Gastroesophageal sphincter (tissue), 4 donors: ENCODE measurements around the gene ABCC1. TPM values are rescaled to one million over a fixed set of nuclear protein-coding genes. Genes with fewer than 3 reads are reported as not detected.
"Not testable (repeated sequence)": the region's sequence is repeated elsewhere in the genome, so short reads cannot be mapped to it uniquely, and the experiment has no call there.

Experiments
- ATAC-seq: fragments of 150-250 bp; one replicate; pipeline ENCODE4 v1.9.1; 2016; ENCODE audit warnings: mild to moderate bottlenecking, moderate library complexity
- H3K27ac ChIP-seq, 4 donors: fragments of 200-600 bp; sonication (generic) in 3 of 4; 1 replicate in 3 of 4; 2 replicates in 1 of 4; pipeline ENCODE4 v1.5.1; 2016 to 2019
- H3K27me3 ChIP-seq: fragments of 200-600 bp; sonication (generic); one replicate; pipeline ENCODE4 v1.5.1; 2019
- H3K36me3 ChIP-seq, 2 donors: fragments of 200-600 bp; sonication (generic); one replicate each; pipeline ENCODE4 v1.5.1; 2019; ENCODE audit warnings: control low read depth in 1 of 2
- H3K4me1 ChIP-seq, 3 donors: fragments of 200-600 bp; sonication (generic); 1 replicate in 2 of 3; 2 replicates in 1 of 3; pipeline ENCODE4 v1.5.1; 2016 to 2019; ENCODE audit warnings: control low read depth in 2 of 3
- H3K4me3 ChIP-seq, 2 donors: fragments of 200-600 bp; sonication (generic); one replicate each; pipeline ENCODE4 v1.5.1; 2019; ENCODE audit warnings: mild to moderate bottlenecking in 1 of 2, moderate library complexity in 1 of 2
- H3K9me3 ChIP-seq, 3 donors: fragments of 200-600 bp; sonication (generic); one replicate each; pipeline ENCODE4 v1.5.1; 2017 to 2019; ENCODE audit warnings: control low read depth in 2 of 3
- EP300 ChIP-seq: sonication (generic); formaldehyde crosslinking; IDR thresholded peaks from one replicate; pipeline ENCODE4 v1.6.1; 2017; ENCODE audit warnings: antibody characterized with exemption, mild to moderate bottlenecking
- POLR2A ChIP-seq, 2 donors: fragments of 450-650 bp; IDR thresholded peaks; one replicate each; pipeline ENCODE4 v1.6.1; 2017; ENCODE audit warnings: antibody characterized with exemption in 2 of 2, mild to moderate bottlenecking in 2 of 2, moderate library complexity in 1 of 2
- POLR2AphosphoS5 ChIP-seq: sonication (generic); formaldehyde crosslinking; IDR thresholded peaks from one replicate; pipeline ENCODE4 v1.6.1; 2017; ENCODE audit warnings: antibody characterized with exemption
- WGBS, 2 donors: methylation state at CpG; one replicate each; pipeline ENCODE4 v1.1.5; 2018; ENCODE audit warnings: low coverage in 1 of 2; 5-methylcytosine and 5-hydroxymethylcytosine counted together
- total RNA-seq, 4 donors: library from RNA; depleted of rRNA; stranded (reverse); fragments of >200 nt; gene quantifications; one replicate each; pipeline ENCODE4 v1.1.0, GENCODE V29; 2016
- TF ChIP-seq, protein P1 (sequence below), 4 experiments: fragments of 200-600 bp in 2 of 4; fragments of 450-650 bp in 2 of 4; sonication (generic) in 1 of 4; IDR thresholded peaks; one replicate each; pipeline ENCODE4 v1.5.1; 2017 to 2019; ENCODE audit warnings: antibody characterized with exemption in 4 of 4, mild to moderate bottlenecking in 2 of 4, moderate library complexity in 2 of 4

ABCC1 gene
- total RNA-seq, 4 donors from 2014 or later: 50.8 to 122 (median 63.1) TPM

DNA sequence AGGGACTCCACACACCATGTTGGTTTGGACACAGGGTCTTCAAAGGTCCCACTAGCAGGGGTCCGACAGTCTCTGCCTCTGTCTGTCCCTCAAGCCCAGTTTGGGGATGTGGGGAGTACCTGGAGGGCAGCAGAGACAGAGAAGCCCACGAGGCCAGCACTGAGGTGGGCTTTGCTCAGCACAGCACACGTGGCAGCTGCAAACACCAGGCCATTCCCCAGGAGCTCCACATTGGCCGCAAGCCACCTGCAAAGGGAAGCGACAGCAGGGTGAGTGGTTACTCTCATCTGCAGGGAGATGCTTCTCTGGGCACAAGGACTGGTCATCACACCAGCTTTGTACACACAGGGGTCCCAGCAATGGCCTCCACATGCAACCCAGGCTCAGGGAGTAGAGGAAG is 211.9 kb downstream of the ABCC1 start:
- Histone ChIP-seq H3K4me3 (no peak overlapping the region), H3K27me3 (no peaks in the 10 kb centered on the region), H3K36me3 (no peaks in the 10 kb centered on the region), H3K27ac (no peak overlapping the region), H3K4me1 (no peaks in the 10 kb centered on the region), H3K9me3 (peaks cover 0 to 16% (median 0%) of the 10 kb centered on the region in 3 donors)
- no CpG with 5 or more reads among the region's 5 CpGs for WGBS, 2 donors
- no peak for TF ChIP-seq POLR2A (IDR thresholded peaks at IDR 0.05)
- TF ChIP-seq, protein P1, sequence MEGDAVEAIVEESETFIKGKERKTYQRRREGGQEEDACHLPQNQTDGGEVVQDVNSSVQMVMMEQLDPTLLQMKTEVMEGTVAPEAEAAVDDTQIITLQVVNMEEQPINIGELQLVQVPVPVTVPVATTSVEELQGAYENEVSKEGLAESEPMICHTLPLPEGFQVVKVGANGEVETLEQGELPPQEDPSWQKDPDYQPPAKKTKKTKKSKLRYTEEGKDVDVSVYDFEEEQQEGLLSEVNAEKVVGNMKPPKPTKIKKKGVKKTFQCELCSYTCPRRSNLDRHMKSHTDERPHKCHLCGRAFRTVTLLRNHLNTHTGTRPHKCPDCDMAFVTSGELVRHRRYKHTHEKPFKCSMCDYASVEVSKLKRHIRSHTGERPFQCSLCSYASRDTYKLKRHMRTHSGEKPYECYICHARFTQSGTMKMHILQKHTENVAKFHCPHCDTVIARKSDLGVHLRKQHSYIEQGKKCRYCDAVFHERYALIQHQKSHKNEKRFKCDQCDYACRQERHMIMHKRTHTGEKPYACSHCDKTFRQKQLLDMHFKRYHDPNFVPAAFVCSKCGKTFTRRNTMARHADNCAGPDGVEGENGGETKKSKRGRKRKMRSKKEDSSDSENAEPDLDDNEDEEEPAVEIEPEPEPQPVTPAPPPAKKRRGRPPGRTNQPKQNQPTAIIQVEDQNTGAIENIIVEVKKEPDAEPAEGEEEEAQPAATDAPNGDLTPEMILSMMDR (IDR thresholded peaks at IDR 0.05): no peak
- TF ChIP-seq POLR2AphosphoS5: no peak
- no peak for TF ChIP-seq EP300
- no peak for ATAC-seq

DNA sequence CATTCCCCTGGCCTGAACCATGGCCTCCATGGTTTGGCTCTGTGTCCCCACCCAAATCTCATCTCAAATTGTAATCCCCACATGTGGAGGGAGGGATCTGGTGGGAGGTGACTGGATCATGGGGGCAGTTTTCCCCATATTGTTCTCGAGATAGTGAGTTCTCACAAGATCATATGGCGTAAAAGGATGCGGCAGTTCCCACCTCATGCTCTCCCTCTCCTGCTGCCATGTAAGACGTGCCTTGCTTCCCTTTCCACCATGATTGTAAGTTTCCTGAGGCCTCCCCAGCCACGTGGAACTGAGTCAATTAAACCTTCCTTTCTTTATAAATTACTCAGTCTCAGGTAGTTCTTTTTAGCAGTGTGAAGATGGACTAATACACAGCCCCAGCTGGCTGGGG is 212.4 kb downstream of the ABCC1 start:
- WGBS, 2 donors: 79 to 92% methylated on average over 4 to 5 of the region's 5 CpGs
- not testable (repeated sequence) for H3K27ac ChIP-seq, H3K36me3 ChIP-seq, ATAC-seq, H3K4me3 ChIP-seq, H3K4me1 ChIP-seq, H3K27me3 ChIP-seq
- peaks cover 0 to 16% (median 0%) of the 10 kb centered on the region in 3 donors for H3K9me3 ChIP-seq

DNA sequence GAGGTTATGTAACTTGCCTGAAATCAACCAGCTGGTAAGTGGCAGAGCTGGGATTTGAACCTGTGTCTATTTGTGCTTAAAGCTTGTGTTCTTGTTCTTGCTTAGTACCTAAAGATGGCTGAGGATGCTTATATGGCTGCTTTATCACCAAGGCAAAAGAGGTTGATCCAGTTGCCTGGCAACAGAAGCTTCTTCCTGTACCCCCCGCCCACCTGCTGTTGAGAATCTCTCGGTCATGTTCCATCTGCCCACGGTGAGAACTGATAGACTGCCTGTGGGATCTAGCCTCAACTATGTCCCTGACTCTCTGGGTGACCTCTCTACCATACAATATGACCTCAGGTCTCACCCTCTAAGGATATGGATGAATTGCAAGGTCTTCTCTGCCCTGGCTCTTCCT is 213.2 kb downstream of the ABCC1 start:
- H3K4me3 ChIP-seq: no peak overlapping the region
- H3K4me1 ChIP-seq: no peaks in the 10 kb centered on the region
- H3K27me3 ChIP-seq: no peaks in the 10 kb centered on the region
- 89 to 90% methylated on average over 3 of the region's 3 CpGs for WGBS, 2 donors
- no peak for ATAC-seq
- TF ChIP-seq, protein P1 (IDR thresholded peaks at IDR 0.05): no peak
- TF ChIP-seq POLR2AphosphoS5 (no peak), EP300 (no peak), POLR2A (IDR thresholded peaks at IDR 0.05) (no peak)
- no peaks in the 10 kb centered on the region for H3K36me3 ChIP-seq
- H3K9me3 ChIP-seq: peaks cover 0 to 16% (median 0%) of the 10 kb centered on the region in 3 donors
- H3K27ac ChIP-seq: no peak overlapping the region

DNA sequence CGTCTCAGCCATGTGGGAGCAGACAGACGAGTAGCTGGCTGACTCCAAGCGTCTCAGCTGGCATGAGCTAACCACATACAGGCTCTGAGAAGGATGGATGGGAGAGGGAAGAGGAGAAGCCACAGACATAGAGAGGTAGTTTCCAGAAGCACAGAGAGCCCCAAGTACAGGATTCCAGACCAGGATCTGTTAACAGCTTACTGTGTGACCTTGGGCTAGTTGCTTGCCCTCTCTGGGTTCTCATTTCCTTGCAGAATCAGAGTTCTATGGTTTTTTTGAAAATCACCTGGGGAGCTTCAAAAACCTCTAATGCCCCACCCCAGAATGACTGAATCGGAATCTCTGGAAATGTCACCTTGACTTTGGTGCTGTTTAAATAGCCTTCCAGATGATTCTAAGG is 213.7 kb downstream of the ABCC1 start:
- no peaks in the 10 kb centered on the region for H3K36me3 ChIP-seq
- TF ChIP-seq, protein P1 (IDR thresholded peaks at IDR 0.05): no peak
- TF ChIP-seq POLR2AphosphoS5 (no peak), EP300 (no peak), POLR2A (IDR thresholded peaks at IDR 0.05) (no peak)
- no peak overlapping the region for H3K27ac ChIP-seq
- no peaks in the 10 kb centered on the region for H3K27me3 ChIP-seq
- no peaks in the 10 kb centered on the region for H3K4me1 ChIP-seq
- no peak for ATAC-seq
- WGBS, 2 donors: 100% methylated on average over 1 of the region's 4 CpGs; no CpG with 5 or more reads in 1 of the 2 donors
- H3K9me3 ChIP-seq: peaks cover 0 to 16% (median 0%) of the 10 kb centered on the region in 3 donors
- no peak overlapping the region for H3K4me3 ChIP-seq

DNA sequence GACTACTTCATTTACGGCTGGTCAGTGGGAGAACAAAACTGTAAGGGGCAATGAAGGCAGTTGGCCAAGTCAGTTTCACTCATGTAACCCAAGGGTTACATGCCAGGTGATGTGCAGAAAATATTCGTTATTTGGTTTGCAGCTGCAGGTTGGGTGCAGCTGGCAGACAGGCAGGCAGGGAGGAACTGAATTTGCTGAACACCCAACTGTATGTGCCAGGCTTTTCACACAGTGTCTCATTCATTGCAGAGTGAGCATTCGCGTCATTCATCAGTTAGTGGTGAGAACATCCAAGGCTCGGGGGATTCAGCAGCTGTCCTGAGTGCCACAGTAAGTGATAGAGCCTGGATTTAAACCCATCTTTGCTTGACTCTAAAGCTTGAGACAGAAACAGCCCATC is 214.2 kb downstream of the ABCC1 start:
- Histone ChIP-seq H3K9me3 (peaks cover 0 to 16% (median 0%) of the 10 kb centered on the region in 3 donors), H3K4me1 (no peaks in the 10 kb centered on the region), H3K36me3 (no peaks in the 10 kb centered on the region), H3K27me3 (no peaks in the 10 kb centered on the region), H3K4me3 (no peak overlapping the region), H3K27ac (no peak overlapping the region)
- 68 to 69% methylated on average over 2 to 4 of the region's 5 CpGs for WGBS, 2 donors
- TF ChIP-seq EP300 (no peak), POLR2AphosphoS5 (no peak), POLR2A (IDR thresholded peaks at IDR 0.05) (no peak)
- TF ChIP-seq, protein P1 (IDR thresholded peaks at IDR 0.05): no peak
- no peak for ATAC-seq
